Neuronal stem cell (in vitro differentiated cells): ENCODE data around the gene TPST2.

ENCODE experiments used
- DNase-seq: peaks from one replicate; pipeline ENCODE4 v3.0.0-alpha.2; 2013; ENCODE audit warnings: low spot score
- H2AFZ ChIP-seq: one replicate; pipeline ENCODE4 v1.6.1; 2013; ENCODE audit warnings: mild to moderate bottlenecking, low read length, inconsistent platforms
- H2AK5ac ChIP-seq: 2 replicates; pipeline ENCODE4 v1.6.1; 2013; ENCODE audit warnings: low read depth, mild to moderate bottlenecking, inconsistent platforms, low read length, moderate library complexity, mixed read lengths
- H2BK120ac ChIP-seq: 2 replicates; pipeline ENCODE4 v1.6.1; 2013; ENCODE audit warnings: low read depth, mild to moderate bottlenecking, inconsistent platforms, low read length, moderate library complexity, mixed read lengths
- H2BK12ac ChIP-seq: one replicate; pipeline ENCODE4 v1.6.1; 2013; ENCODE audit warnings: low read length, inconsistent platforms
- H2BK15ac ChIP-seq: 2 replicates; pipeline ENCODE4 v1.6.1; 2013; ENCODE audit warnings: mild to moderate bottlenecking, low read length, inconsistent platforms, mixed read lengths
- H2BK5ac ChIP-seq: one replicate; pipeline ENCODE4 v1.6.1; 2013; ENCODE audit warnings: inconsistent platforms, mild to moderate bottlenecking, low read length, moderate library complexity
- H3K14ac ChIP-seq: one replicate; pipeline ENCODE4 v1.6.1; 2013; ENCODE audit warnings: low read length, inconsistent platforms
- H3K18ac ChIP-seq: 2 replicates; pipeline ENCODE4 v1.6.1; 2013; ENCODE audit warnings: low read length, inconsistent platforms
- H3K23ac ChIP-seq: 2 replicates; pipeline ENCODE4 v1.6.1; 2013; ENCODE audit warnings: low read depth, mild to moderate bottlenecking, mixed read lengths, low read length, inconsistent platforms; ENCODE audit not compliant: poor library complexity
- H3K27ac ChIP-seq: replicated peaks from 3 replicates; pipeline ENCODE4 v1.5.1; 2013; ENCODE audit warnings: low read length, inconsistent platforms
- H3K27me3 ChIP-seq, 3 experiments: 2 replicates each; pipeline ENCODE4 v1.6.1; 2013; ENCODE audit warnings: low read length in 3 of 3, mild to moderate bottlenecking in 2 of 3, inconsistent platforms in 1 of 3, low read depth in 1 of 3, mixed read lengths in 1 of 3, moderate library complexity in 1 of 3; ENCODE audit not compliant: control insufficient read depth in 3 of 3, insufficient read depth in 3 of 3
- H3K36me3 ChIP-seq, 2 donors: replicated peaks in 1 of 2; 2 replicates each; pipeline ENCODE4 v1.6.1; 2013; ENCODE audit warnings: low read length in 2 of 2; ENCODE audit not compliant: control insufficient read depth in 2 of 2, insufficient read depth in 2 of 2
- H3K4ac ChIP-seq: 2 replicates; pipeline ENCODE4 v1.6.1; 2013; ENCODE audit warnings: inconsistent platforms, mild to moderate bottlenecking, low read length, moderate library complexity
- H3K4me1 ChIP-seq, 2 donors: 1 replicate in 1 of 2; 2 replicates in 1 of 2; pipeline ENCODE4 v1.6.1; 2013; ENCODE audit warnings: low read length in 2 of 2, low read depth in 1 of 2; ENCODE audit not compliant: control insufficient read depth in 2 of 2, insufficient read depth in 1 of 2
- H3K4me2 ChIP-seq: one replicate; pipeline ENCODE4 v1.6.1; 2013; ENCODE audit warnings: mild to moderate bottlenecking, low read length, inconsistent platforms; ENCODE audit not compliant: insufficient read depth, poor library complexity, severe bottlenecking
- H3K4me3 ChIP-seq, 2 donors: 2 replicates each; pipeline ENCODE4 v1.5.1; 2013; ENCODE audit warnings: low read length in 2 of 2, mild to moderate bottlenecking in 2 of 2, inconsistent platforms in 1 of 2, moderate library complexity in 1 of 2
- H3K79me1 ChIP-seq: one replicate; pipeline ENCODE4 v1.6.1; 2013; ENCODE audit warnings: low read depth, mild to moderate bottlenecking, inconsistent platforms, low read length, moderate library complexity
- H3K9ac ChIP-seq: one replicate; pipeline ENCODE4 v1.6.1; 2013; ENCODE audit warnings: mild to moderate bottlenecking, low read depth, low read length, inconsistent platforms; ENCODE audit not compliant: poor library complexity
- H3K9me3 ChIP-seq, 2 donors: replicated peaks in 1 of 2; 2 replicates each; pipeline versions ENCODE3 to v1.6.1; 2013; ENCODE audit warnings: low read length in 2 of 2, mild to moderate bottlenecking in 2 of 2, inconsistent platforms in 1 of 2, low read depth in 1 of 2, mixed read lengths in 1 of 2, moderate library complexity in 1 of 2; ENCODE audit not compliant: control insufficient read depth in 2 of 2, insufficient read depth in 1 of 2
- H4K8ac ChIP-seq: one replicate; pipeline ENCODE4 v1.6.1; 2013; ENCODE audit warnings: low read depth, mild to moderate bottlenecking, inconsistent platforms, low read length, moderate library complexity
- H4K91ac ChIP-seq: one replicate; pipeline ENCODE4 v1.6.1; 2013; ENCODE audit warnings: low read length, low read depth, mild to moderate bottlenecking, inconsistent platforms; ENCODE audit not compliant: poor library complexity
- WGBS, 2 donors: extraction: QIAGEN DNeasy Blood & Tissue Kit; methylation state at CpG; one replicate each; pipeline ENCODE4 v1.1.7; 2013; ENCODE audit warnings: missing lambda C conversion rate in 2 of 2, mixed read lengths in 1 of 2; ENCODE audit not compliant: insufficient read length in 2 of 2, insufficient replicate concordance in 1 of 2; ENCODE audit errors: extremely low coverage in 2 of 2; 5-methylcytosine and 5-hydroxymethylcytosine counted together

Gene TPST2

GRCh38 chr22:26563022-26563421 lies 26.9 kb downstream of the TPST2 start:
- Histone ChIP-seq H2BK5ac (no peak overlapping the region), H3K4me1 (peaks cover 15 to 27% of the 10 kb centered on the region in 2 donors), H3K27me3 (no peaks in the 10 kb centered on the region), H3K14ac (no peak overlapping the region), H3K4me3 (no peak overlapping the region), H3K4me2 (no peak overlapping the region), H2AK5ac (no peak overlapping the region), H2BK15ac (no peak overlapping the region), H3K4ac (no peak overlapping the region), H4K8ac (no peak overlapping the region), H2BK120ac (no peak overlapping the region), H4K91ac (no peak overlapping the region), H2BK12ac (no peak overlapping the region), H3K36me3 (peaks cover 0 to 26% of the 10 kb centered on the region in 2 donors), H3K23ac (no peak overlapping the region), H3K18ac (no peak overlapping the region), H3K27ac (no peak overlapping the region), H3K79me1 (peaks cover 4% of the 10 kb centered on the region), H3K9ac (no peak overlapping the region), H3K9me3 (no peaks in the 10 kb centered on the region), H2AFZ (no peak overlapping the region)
- no CpG with 5 or more reads among the region's 5 CpGs for WGBS, 2 donors
- no peak for DNase-seq

GRCh38 chr22:26561756-26562417 lies 28.0 kb downstream of the TPST2 start:
- no peak overlapping the region for H3K27ac ChIP-seq
- no peak overlapping the region for H2BK15ac ChIP-seq
- no peak overlapping the region for H3K4me3 ChIP-seq
- H4K8ac ChIP-seq = no peak overlapping the region
- no peak overlapping the region for H3K4ac ChIP-seq
- no peak overlapping the region for H2BK5ac ChIP-seq
- H2AFZ ChIP-seq = no peak overlapping the region
- H2BK120ac ChIP-seq = no peak overlapping the region
- WGBS, 2 donors = no CpG with 5 or more reads among the region's 9 CpGs
- DNase-seq = no peak
- H2AK5ac ChIP-seq = no peak overlapping the region
- H3K18ac ChIP-seq = no peak overlapping the region
- no peak overlapping the region for H2BK12ac ChIP-seq
- no peak overlapping the region for H3K14ac ChIP-seq
- no peaks in the 10 kb centered on the region for H3K9me3 ChIP-seq
- peaks cover 8 to 16% of the 10 kb centered on the region in 2 donors for H3K4me1 ChIP-seq
- no peak overlapping the region for H3K4me2 ChIP-seq
- peaks cover 2% of the 10 kb centered on the region for H3K79me1 ChIP-seq
- H4K91ac ChIP-seq = no peak overlapping the region
- H3K36me3 ChIP-seq = peaks cover 0 to 32% of the 10 kb centered on the region in 2 donors
- H3K9ac ChIP-seq = no peak overlapping the region
- no peaks in the 10 kb centered on the region for H3K27me3 ChIP-seq
- H3K23ac ChIP-seq = no peak overlapping the region

- Histone ChIP-seq H3K79me1 (peaks cover 3% of the 10 kb centered on the region), H3K4me1 (peaks cover 5 to 19% of the 10 kb centered on the region in 2 donors), H2AK5ac (no peak overlapping the region), H3K9ac (no peak overlapping the region), H3K36me3 (peaks cover 0 to 33% of the 10 kb centered on the region in 2 donors), H2BK120ac (no peak overlapping the region), H3K23ac (no peak overlapping the region), H2BK5ac (no peak overlapping the region), H3K27me3 (no peaks in the 10 kb centered on the region), H3K14ac (no peak overlapping the region), H2AFZ (no peak overlapping the region), H4K8ac (no peak overlapping the region), H3K4ac (no peak overlapping the region), H3K9me3 (no peaks in the 10 kb centered on the region), H2BK12ac (no peak overlapping the region), H2BK15ac (no peak overlapping the region), H3K4me3 (no peak overlapping the region), H3K18ac (no peak overlapping the region), H3K4me2 (no peak overlapping the region), H4K91ac (no peak overlapping the region), H3K27ac (no peak overlapping the region)
- no CpG with 5 or more reads among the region's 13 CpGs for WGBS, 2 donors
- DNase-seq = no peak
These were observed 29.9 kb downstream of the TPST2 start for GRCh38 chr22:26559961-26560575.

- no peak overlapping the region for H3K4ac ChIP-seq
- no peak overlapping the region for H4K91ac ChIP-seq
- H3K23ac ChIP-seq = no peak overlapping the region
- peak overlapping the region; percentile 80 for H3K18ac ChIP-seq
- DNase-seq = no peak
- no peak overlapping the region for H2BK5ac ChIP-seq
- H3K14ac ChIP-seq = no peak overlapping the region
- WGBS, 2 donors = no CpG with 5 or more reads among the region's 3 CpGs
- peaks cover 2 to 20% of the 10 kb centered on the region in 2 donors for H3K4me1 ChIP-seq
- H3K27ac ChIP-seq = no peak overlapping the region
- H3K9ac ChIP-seq = no peak overlapping the region
- H3K4me3 ChIP-seq = no peak overlapping the region
- no peak overlapping the region for H3K4me2 ChIP-seq
- no peak overlapping the region for H2BK15ac ChIP-seq
- H3K79me1 ChIP-seq = peaks cover 2% of the 10 kb centered on the region
- no peak overlapping the region for H2BK120ac ChIP-seq
- no peak overlapping the region for H4K8ac ChIP-seq
- no peak overlapping the region for H2AK5ac ChIP-seq
- H2AFZ ChIP-seq = no peak overlapping the region
- no peaks in the 10 kb centered on the region for H3K27me3 ChIP-seq
- no peaks in the 10 kb centered on the region for H3K9me3 ChIP-seq
- no peak overlapping the region for H2BK12ac ChIP-seq
- H3K36me3 ChIP-seq = peaks cover 0 to 21% of the 10 kb centered on the region in 2 donors
These were observed 31.6 kb downstream of the TPST2 start for GRCh38 chr22:26558248-26558895.
